Lower lobe of right lung (tissue), 2 donors: ENCODE measurements around the gene GRID1. TPM values are rescaled to one million over a fixed set of nuclear protein-coding genes. Genes with fewer than 3 reads are reported as not detected.

Experiments used
- ATAC-seq, 2 donors: fragments of 200-7000 bp; cut with Tn5 transposase; one replicate each; pipeline ENCODE4 v1.9.1; 2020 to 2022; ENCODE audit warnings: mild to moderate bottlenecking in 2 of 2, moderate library complexity in 2 of 2
- DNase-seq: peaks from one replicate; pipeline ENCODE4 v3.0.0-alpha.2; 2020
- H3K27ac ChIP-seq: fragments of 200-600 bp; one replicate; pipeline ENCODE4 v1.8.0; 2022
- H3K27me3 ChIP-seq: fragments of 200-600 bp; one replicate; pipeline ENCODE4 v1.8.0; 2022; ENCODE audit warnings: low read depth
- H3K36me3 ChIP-seq: fragments of 200-600 bp; one replicate; pipeline ENCODE4 v1.8.0; 2022; ENCODE audit warnings: mild to moderate bottlenecking
- H3K4me1 ChIP-seq: fragments of 200-600 bp; one replicate; pipeline ENCODE4 v1.8.0; 2022
- H3K4me3 ChIP-seq: fragments of 200-600 bp; one replicate; pipeline ENCODE4 v1.8.0; 2022; ENCODE audit warnings: mild to moderate bottlenecking
- H3K9me3 ChIP-seq: fragments of 200-600 bp; one replicate; pipeline ENCODE4 v1.8.0; 2022
- intact Hi-C: fragments of 100-400 bp; cut with DNase I; formaldehyde crosslinking; loops from one replicate; pipeline ENCODE4 v1.11.0; 2022
- total RNA-seq: library from RNA; stranded (reverse); fragmentation: NEBNext Ultra II Directional; extraction: Animal tissue kit (Norgen Biotek cat#: 25700); gene quantifications from one replicate; pipeline ENCODE4 v1.2.1, GENCODE V29; 2021
- TF ChIP-seq, protein P1 (sequence below): fragments of 200-600 bp; IDR thresholded peaks from one replicate; pipeline ENCODE4 v1.8.0; 2022; ENCODE audit warnings: antibody characterized with exemption, mild to moderate bottlenecking
- donor health status: DM: no; HTN: yes; CAD: no; lungs with severe emphysema.

GRID1 gene
- total RNA-seq, 1 donor from 2014 or later = 2.5 TPM

DNA sequence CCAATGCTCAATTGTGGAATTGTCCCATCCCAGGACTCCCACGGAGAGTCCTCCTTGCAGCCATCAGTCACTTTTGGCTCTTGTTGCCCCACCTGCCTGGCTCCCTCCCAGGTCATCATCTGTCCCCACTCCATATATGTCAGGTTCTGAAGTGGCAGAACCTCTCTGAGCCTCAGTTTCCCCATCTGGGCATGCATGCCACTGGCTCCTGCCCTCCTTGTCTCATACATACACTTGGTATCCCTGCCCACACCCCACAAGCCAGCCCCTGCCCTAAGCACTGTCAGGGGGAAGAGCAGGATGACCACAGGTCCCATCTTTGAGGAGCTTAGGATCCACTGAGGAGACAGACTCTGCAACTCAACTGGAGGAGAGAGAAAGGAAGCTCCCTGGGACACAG is 156.9 kb downstream of the GRID1 start:
- Histone ChIP-seq H3K4me1 (no peaks in the 10 kb centered on the region), H3K27ac (no peak overlapping the region), H3K9me3 (no peaks in the 10 kb centered on the region), H3K36me3 (no peaks in the 10 kb centered on the region), H3K4me3 (no peak overlapping the region), H3K27me3 (no peaks in the 10 kb centered on the region)
- ATAC-seq = no peak
- TF ChIP-seq, protein P1, sequence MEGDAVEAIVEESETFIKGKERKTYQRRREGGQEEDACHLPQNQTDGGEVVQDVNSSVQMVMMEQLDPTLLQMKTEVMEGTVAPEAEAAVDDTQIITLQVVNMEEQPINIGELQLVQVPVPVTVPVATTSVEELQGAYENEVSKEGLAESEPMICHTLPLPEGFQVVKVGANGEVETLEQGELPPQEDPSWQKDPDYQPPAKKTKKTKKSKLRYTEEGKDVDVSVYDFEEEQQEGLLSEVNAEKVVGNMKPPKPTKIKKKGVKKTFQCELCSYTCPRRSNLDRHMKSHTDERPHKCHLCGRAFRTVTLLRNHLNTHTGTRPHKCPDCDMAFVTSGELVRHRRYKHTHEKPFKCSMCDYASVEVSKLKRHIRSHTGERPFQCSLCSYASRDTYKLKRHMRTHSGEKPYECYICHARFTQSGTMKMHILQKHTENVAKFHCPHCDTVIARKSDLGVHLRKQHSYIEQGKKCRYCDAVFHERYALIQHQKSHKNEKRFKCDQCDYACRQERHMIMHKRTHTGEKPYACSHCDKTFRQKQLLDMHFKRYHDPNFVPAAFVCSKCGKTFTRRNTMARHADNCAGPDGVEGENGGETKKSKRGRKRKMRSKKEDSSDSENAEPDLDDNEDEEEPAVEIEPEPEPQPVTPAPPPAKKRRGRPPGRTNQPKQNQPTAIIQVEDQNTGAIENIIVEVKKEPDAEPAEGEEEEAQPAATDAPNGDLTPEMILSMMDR = no peak
- intact Hi-C loops = no loop called here
- peak; percentile 7 for DNase-seq

DNA sequence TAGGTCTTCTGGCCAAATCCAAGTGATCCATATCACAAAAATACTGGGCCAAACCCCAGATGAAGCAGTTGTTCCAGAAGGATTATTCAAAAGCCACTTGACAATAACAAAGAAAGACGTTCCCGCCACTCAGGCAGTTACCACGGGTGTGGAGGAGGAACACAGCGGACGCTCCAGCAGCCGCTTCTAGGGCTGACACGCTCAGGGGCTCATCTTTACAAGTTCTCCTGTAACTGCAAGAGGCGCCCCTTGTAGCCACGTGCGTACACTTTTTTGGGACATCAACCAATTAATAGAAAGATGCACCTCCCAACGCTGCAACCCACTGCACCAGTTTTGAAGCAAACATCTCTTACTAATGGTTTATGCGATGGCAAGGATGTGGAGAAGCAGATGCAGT is 159.4 kb downstream of the GRID1 start:
- no peak for DNase-seq
- H3K9me3 ChIP-seq = no peaks in the 10 kb centered on the region
- H3K4me3 ChIP-seq = no peak overlapping the region
- intact Hi-C loops = no loop called here
- no peaks in the 10 kb centered on the region for H3K27me3 ChIP-seq
- no peak overlapping the region for H3K27ac ChIP-seq
- no peaks in the 10 kb centered on the region for H3K36me3 ChIP-seq
- H3K4me1 ChIP-seq = no peaks in the 10 kb centered on the region
- TF ChIP-seq, protein P1 = no peak
- no peak for ATAC-seq

DNA sequence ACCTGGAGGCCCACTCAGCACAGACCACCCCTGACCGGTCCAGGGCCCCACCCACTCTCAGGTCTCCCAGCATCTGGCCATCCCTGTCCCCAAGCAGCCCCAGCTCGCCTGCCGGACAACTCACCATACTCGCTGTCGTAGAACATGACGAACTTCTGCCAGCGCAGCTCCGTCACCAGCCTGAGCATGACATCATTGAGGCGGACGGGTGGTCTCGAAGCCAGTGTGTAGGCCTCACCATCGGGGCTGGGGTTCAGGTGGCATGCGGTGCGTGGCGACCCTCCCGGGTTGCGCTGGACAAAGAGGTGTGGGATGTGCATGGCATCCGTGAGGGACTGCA is 160.4 kb downstream of the GRID1 start:
- DNase-seq (no peak), ATAC-seq (no peak)
- Histone ChIP-seq H3K36me3 (no peaks in the 10 kb centered on the region), H3K4me3 (no peak overlapping the region), H3K9me3 (no peaks in the 10 kb centered on the region), H3K27ac (no peak overlapping the region), H3K27me3 (no peaks in the 10 kb centered on the region), H3K4me1 (no peaks in the 10 kb centered on the region)
- intact Hi-C loops = no loop called here
- TF ChIP-seq, protein P1 = no peak

DNA sequence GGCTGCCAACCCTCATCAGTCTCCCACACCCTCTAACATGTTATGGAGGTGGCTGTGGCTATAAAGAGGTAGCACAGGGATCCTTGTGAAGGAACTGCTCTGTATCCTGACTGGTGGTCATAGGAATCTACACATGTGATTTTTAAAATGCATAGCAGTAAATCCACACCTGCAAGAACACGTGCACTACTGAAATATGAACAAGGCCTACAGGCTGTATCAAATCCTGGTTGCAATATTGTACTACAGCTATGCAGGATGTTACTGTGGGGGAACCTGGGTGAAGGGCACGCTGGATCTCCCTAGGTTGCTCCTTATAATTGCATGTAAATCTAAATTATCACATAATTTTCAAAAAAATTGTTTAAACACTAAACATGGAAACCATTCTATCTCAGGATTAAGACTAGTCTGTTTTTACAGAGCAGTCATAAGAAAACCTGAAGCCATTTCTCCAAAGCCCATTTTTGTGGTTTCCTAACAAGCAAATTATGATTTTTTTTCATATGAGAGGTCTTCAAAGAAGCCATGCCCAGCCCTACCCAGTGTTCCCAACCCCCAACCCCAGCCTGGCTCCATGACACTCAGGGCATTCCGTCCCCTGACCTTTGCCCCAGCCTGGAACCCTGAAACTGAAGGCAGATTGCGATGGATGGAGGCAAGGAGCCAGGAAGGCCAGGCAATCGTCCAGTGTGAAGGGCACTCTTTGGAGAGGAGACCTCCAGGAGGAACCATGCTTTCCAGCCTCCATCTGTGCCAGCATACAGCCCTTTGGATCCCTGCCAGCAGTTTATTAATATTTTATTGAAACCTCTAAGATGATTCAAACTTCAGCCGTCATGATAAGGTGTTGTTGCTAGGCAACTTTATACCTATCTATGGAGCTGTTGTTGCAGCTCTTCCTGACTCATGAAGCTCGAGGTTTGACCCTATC is 161.0 kb downstream of the GRID1 start:
- H3K9me3 ChIP-seq = no peaks in the 10 kb centered on the region
- DNase-seq (no peak), ATAC-seq (peak; percentile 7 to 14)
- H3K27ac ChIP-seq = no peak overlapping the region
- no peaks in the 10 kb centered on the region for H3K36me3 ChIP-seq
- no peaks in the 10 kb centered on the region for H3K4me1 ChIP-seq
- no peaks in the 10 kb centered on the region for H3K27me3 ChIP-seq
- TF ChIP-seq, protein P1 = no peak
- intact Hi-C loops = no loop called here
- no peak overlapping the region for H3K4me3 ChIP-seq

DNA sequence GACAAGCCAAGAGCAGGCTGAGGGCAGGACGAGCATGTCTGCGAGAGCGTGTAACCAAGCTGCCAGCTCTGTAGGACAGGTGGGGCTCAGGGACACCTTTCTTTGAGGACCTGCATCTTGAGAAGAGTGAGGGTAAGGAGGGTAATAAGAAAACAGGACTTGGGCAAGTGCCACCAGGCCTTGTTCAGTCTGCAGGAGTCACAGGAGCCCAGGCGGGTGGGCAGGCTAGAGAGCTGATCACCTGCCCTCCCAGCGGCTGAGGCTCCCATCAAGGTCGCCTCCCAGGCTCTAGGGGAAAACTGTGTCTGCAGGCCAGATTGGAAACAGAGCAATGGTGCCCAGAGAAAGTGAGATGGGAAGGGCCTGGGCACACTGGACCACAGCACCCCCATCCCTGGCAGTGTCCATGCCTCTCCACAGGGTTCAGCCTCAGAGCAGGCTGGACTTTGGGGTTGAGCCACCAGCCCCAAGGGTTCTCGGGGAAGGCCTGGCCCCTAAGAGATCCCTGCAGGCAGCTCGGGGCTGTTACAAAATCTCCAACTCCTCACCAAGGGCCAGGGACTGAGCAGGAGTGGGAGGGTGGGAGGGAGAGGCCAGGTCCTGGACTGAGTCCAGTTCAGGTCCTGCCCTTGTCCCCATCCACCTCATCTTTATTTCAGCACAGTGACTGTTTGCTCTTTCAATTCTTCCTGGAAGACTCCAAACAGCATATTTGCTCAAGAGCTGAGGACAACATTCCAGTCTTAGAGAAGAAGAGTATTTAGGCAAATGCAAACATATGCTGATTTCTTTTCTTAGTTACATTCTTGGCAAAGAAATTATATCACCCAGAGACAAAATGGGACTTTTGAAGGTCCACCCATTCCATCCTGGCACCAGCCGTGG is 161.9 kb downstream of the GRID1 start:
- intact Hi-C loops = no loop called here

More for the DNA sequence above, 161.9 kb downstream of the GRID1 start:
- Histone ChIP-seq H3K9me3 (no peaks in the 10 kb centered on the region), H3K36me3 (no peaks in the 10 kb centered on the region), H3K4me3 (no peak overlapping the region), H3K27ac (no peak overlapping the region), H3K4me1 (no peaks in the 10 kb centered on the region), H3K27me3 (no peaks in the 10 kb centered on the region)
- TF ChIP-seq, protein P1 = no peak
- DNase-seq (no peak), ATAC-seq (peak; percentile 33)
